Adipocyte (in vitro differentiated cells): ENCODE results near the gene SLC22A5.
"Not testable (repeated sequence)": the region's sequence is repeated elsewhere in the genome, so short reads cannot be mapped to it uniquely, and the experiment has no call there.

ENCODE experiments used
- DNase-seq: peaks from one replicate; pipeline ENCODE4 v3.0.0-alpha.2; 2015; ENCODE audit warnings: low read depth
- H3K27me3 ChIP-seq: replicated peaks from 2 replicates; pipeline ENCODE4 v1.7.0; 2013; ENCODE audit warnings: mild to moderate bottlenecking, low read length, moderate library complexity; ENCODE audit not compliant: control insufficient read depth, insufficient read depth
- H3K36me3 ChIP-seq: 2 replicates; pipeline ENCODE4 v1.7.0; 2013; ENCODE audit warnings: low read length, mild to moderate bottlenecking, moderate library complexity; ENCODE audit not compliant: control insufficient read depth, insufficient read depth, severe bottlenecking
- H3K4me1 ChIP-seq: 2 replicates; pipeline ENCODE4 v1.7.0; 2013; ENCODE audit warnings: mild to moderate bottlenecking, low read length, moderate library complexity; ENCODE audit not compliant: control insufficient read depth, insufficient read depth
- H3K4me3 ChIP-seq: 2 replicates; pipeline ENCODE4 v1.7.0; 2013; ENCODE audit warnings: mild to moderate bottlenecking, low read length, moderate library complexity
- H3K9ac ChIP-seq: 2 replicates; pipeline ENCODE4 v1.7.0; 2013; ENCODE audit warnings: mild to moderate bottlenecking, low read length, moderate library complexity
- H3K9me3 ChIP-seq: 2 replicates; pipeline ENCODE4 v1.7.0; 2013; ENCODE audit warnings: mild to moderate bottlenecking, low read length, moderate library complexity; ENCODE audit not compliant: control insufficient read depth

SLC22A5 gene

DNA sequence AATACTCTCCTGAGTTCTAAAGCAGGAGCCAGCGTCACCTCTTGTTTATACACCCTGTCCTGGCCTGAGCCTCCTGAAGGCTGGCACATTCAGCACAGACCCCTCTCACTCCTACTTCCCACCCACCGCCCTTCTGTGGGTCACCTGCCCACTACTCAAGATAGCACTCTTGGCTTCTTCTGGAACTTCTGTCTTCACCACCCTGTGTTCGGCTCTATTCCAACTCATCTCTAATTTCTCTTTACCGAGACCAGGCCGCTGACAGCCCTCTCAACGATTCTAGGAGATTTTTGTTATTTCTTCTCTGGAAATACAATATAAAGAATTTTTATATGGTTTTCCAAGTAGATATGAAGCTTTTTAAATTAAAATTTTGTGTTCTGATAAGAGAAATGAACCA lies 63.6 kb downstream of the SLC22A5 start:
- no peaks in the 10 kb centered on the region for H3K36me3 ChIP-seq
- H3K9ac ChIP-seq: no peak overlapping the region
- H3K9me3 ChIP-seq: no peaks in the 10 kb centered on the region
- no peaks in the 10 kb centered on the region for H3K27me3 ChIP-seq
- peaks cover 35% of the 10 kb centered on the region for H3K4me1 ChIP-seq
- no peak overlapping the region for H3K4me3 ChIP-seq
- DNase-seq: no peak

DNA sequence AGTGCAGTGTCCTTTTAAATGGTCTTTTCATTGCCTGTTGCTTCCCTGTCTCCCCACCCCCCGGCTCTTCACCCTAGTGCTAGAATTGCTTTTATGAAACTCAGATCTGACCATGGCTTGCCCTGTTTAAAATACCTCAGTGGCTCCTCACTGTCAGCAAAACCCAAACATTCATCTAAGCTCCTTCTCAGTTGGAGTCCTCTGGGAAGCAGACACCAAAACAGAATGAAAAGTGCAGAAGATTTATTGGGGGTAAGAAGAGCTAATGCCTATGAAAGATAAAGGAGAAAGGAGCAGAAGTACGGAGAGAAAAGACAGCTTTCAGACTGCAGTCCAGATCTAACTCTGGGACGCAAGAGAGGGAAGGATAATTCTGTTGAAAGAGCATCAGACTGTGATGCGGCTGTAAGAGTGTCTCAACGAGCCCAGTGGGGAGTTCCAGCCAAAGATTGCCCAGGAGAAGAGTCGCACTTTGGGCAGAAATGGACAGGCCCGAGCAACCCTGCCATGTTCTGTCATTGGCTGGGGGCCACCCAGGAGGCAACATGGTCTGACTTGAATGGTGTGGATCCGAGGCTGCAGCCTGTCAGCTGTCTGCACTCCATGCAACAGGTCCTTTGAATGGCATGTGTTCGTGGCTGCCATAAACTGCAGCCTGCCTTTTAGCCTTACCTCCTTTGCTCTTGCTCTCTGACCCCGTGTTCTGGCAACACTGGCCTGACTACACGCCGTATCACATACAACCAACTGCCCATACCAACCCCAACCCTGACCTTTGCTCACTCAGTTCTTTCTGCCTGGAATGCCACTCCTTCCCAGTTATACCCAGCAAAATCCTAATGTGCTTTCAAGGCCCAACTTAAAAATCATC lies 65.1 kb downstream of the SLC22A5 start:
- Histone ChIP-seq H3K27me3 (no peaks in the 10 kb centered on the region), H3K9ac (no peak overlapping the region), H3K4me3 (no peak overlapping the region), H3K9me3 (no peaks in the 10 kb centered on the region), H3K4me1 (peaks cover 31% of the 10 kb centered on the region), H3K36me3 (no peaks in the 10 kb centered on the region)
- no peak for DNase-seq

DNA sequence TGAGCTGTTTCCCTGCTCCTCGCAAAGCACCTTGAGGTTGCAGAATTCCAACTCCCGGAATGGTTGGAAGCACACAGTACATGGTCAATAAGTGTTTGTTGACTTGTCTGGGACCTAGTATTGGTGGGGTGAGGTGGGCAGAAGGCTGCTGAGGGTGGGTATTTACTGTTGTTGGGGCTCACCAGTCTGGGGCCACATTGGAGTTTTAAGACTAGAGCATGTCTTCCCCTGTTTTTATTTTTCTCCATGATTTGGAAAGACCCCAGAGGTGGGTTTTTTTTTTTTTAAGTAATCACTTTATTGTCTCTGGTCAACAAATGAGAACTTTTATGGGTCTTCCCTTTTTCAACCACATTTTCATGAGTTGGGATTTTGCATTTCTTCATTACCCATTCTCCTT lies 65.9 kb downstream of the SLC22A5 start:
- no peaks in the 10 kb centered on the region for H3K9me3 ChIP-seq
- no peaks in the 10 kb centered on the region for H3K27me3 ChIP-seq
- H3K36me3 ChIP-seq: no peaks in the 10 kb centered on the region
- no peak overlapping the region for H3K9ac ChIP-seq
- H3K4me3 ChIP-seq: no peak overlapping the region
- H3K4me1 ChIP-seq: peaks cover 32% of the 10 kb centered on the region
- no peak for DNase-seq

DNA sequence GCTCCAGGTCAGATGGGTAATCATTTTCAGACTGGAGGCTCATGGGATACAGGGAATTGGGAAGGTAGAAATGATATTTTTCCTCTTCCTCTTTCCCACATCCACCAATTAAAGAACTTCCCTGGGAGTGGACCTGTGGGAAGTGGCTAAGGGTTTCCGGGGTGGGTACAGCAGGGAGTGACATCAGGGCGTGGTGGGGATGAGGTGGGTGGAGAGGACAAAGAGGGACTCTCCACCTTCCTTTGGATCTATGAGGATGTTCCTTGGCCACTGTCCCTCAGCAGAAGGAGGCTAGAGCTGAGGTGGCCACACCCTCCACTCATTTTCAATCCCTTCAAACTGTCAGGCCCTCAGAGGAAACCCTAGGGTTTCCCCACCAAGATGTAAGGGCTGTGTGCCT lies 66.4 kb downstream of the SLC22A5 start:
- Histone ChIP-seq H3K9me3 (no peaks in the 10 kb centered on the region), H3K27me3 (no peaks in the 10 kb centered on the region), H3K36me3 (no peaks in the 10 kb centered on the region), H3K4me3 (no peak overlapping the region), H3K9ac (no peak overlapping the region), H3K4me1 (peaks cover 32% of the 10 kb centered on the region)
- no peak for DNase-seq

- no peaks in the 10 kb centered on the region for H3K27me3 ChIP-seq
- DNase-seq: no peak
- H3K9ac ChIP-seq: peak overlapping the region; percentile 59
Observed at GRCh38 chr5:132436936-132437335, 67.4 kb downstream of the SLC22A5 start.

GRCh38 chr5:132437604-132438266 lies 68.2 kb downstream of the SLC22A5 start:
- Histone ChIP-seq H3K36me3 (no peaks in the 10 kb centered on the region), H3K4me1 (peaks cover 30% of the 10 kb centered on the region), H3K9me3 (no peaks in the 10 kb centered on the region), H3K4me3 (peak overlapping the region; percentile 25), H3K27me3 (no peaks in the 10 kb centered on the region), H3K9ac (peak overlapping the region; percentile 66)
- DNase-seq: peak; percentile 83

More at GRCh38 chr5:132436936-132437335, 67.4 kb downstream of the SLC22A5 start:
- peaks cover 32% of the 10 kb centered on the region for H3K4me1 ChIP-seq
- H3K36me3 ChIP-seq: no peaks in the 10 kb centered on the region
- no peaks in the 10 kb centered on the region for H3K9me3 ChIP-seq
- peak overlapping the region; percentile 25 for H3K4me3 ChIP-seq

- H3K9ac ChIP-seq, H3K27me3 ChIP-seq, H3K36me3 ChIP-seq, H3K9me3 ChIP-seq, DNase-seq, H3K4me3 ChIP-seq: not testable (repeated sequence)
- peaks cover 30% of the 10 kb centered on the region for H3K4me1 ChIP-seq
Observed at GRCh38 chr5:132438267-132438645, 68.7 kb downstream of the SLC22A5 start.

- H3K36me3 ChIP-seq: no peaks in the 10 kb centered on the region
- peak overlapping the region; percentile 38 for H3K4me3 ChIP-seq
- peak overlapping the region; percentile 71 for H3K9ac ChIP-seq
- peaks cover 30% of the 10 kb centered on the region for H3K4me1 ChIP-seq
- H3K9me3 ChIP-seq: no peaks in the 10 kb centered on the region
- no peaks in the 10 kb centered on the region for H3K27me3 ChIP-seq
- no peak for DNase-seq
Observed at GRCh38 chr5:132438917-132439316, 69.4 kb downstream of the SLC22A5 start.

DNA sequence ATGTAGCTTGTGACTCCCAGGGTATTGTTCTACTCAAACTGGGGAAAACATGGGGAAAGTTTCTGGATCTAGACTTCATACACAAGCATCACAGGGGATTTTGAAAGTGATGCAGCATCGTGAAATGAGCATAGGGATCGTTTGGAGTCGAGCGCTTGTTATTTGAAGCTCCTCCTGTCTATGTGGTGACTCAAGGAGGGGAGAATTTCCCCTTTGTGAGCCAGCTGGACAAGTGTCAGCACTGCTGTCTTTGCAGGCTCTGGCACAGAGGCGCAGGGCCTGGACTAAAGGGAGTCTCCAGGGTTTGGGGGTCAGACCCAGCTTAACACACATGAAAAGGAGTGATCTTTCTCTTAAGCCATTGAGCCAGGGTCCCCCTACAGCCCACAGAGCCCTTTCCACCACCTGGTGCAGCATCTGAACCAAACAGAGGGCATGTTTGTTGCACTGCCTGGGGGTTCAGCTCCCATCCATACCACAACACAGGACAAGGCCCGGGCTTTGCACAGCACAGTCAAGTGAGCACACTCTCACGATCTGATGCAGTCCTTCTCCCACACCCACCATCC lies 70.1 kb downstream of the SLC22A5 start:
- H3K4me1 ChIP-seq: peaks cover 30% of the 10 kb centered on the region
- peak overlapping the region; percentile 71 for H3K9ac ChIP-seq
- H3K4me3 ChIP-seq: peak overlapping the region; percentile 38
- peak; percentile 93 for DNase-seq
- no peaks in the 10 kb centered on the region for H3K9me3 ChIP-seq
- no peaks in the 10 kb centered on the region for H3K36me3 ChIP-seq
- H3K27me3 ChIP-seq: no peaks in the 10 kb centered on the region

DNA sequence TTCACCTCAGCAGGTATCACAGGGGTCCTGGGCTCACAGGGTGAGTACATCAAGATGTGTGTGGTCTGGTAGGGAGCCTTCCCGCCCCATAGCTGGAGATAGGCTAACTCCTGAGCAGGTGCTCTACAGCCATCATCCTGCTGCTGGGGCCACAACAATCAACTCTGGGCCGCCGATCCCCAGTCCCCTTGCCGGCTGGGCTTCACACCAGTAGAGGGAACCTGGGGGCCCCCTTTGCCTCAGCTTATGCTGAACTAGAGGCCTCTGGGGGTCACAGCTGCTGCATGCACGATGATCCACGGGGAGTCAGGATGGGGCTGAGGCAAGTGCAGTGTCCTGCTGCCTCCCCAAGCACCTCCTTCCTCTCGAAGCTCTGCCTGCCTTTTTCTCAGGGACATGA lies 74.6 kb downstream of the SLC22A5 start:
- Histone ChIP-seq H3K4me1 (peaks cover 31% of the 10 kb centered on the region), H3K9me3 (no peaks in the 10 kb centered on the region), H3K9ac (no peak overlapping the region), H3K27me3 (no peaks in the 10 kb centered on the region), H3K4me3 (no peak overlapping the region), H3K36me3 (no peaks in the 10 kb centered on the region)
- DNase-seq: no peak
